Measurements from ENCODE around the gene COL5A2.

Gene COL5A2

GRCh38 chr2:189178054-189178453 is 1.5 kb downstream of the COL5A2 start:
- DNase-seq = no peak

DNA sequence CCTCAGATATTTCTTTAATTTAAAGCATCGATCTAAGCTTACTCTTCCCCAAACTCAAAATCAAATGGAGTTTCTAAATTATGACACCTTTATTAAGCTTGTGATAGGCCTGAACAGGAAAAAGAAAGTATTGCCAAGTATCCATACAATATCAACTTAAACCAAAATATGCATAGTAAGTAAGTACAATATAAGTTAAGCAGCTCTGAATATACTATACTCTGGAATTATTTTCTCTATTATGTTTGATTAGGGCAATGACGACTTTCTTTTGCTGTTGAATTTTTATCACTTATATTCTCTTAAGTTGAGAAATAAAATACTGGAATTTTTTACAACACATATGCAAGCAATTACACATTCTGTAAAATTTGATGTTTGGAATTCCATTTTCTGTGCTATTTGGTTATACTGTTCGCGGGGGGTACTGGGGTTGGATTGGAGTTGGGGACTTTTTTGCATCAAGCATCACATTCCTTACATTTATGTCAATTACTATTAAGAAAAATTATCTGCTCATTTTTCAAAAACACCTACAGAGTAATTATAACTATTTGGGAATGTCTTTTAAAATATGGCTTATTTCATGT is 2.2 kb downstream of the COL5A2 start:
- no peak for DNase-seq

- DNase-seq = no peak
These were observed 3.0 kb downstream of the COL5A2 start for GRCh38 chr2:189176516-189176915.

DNA sequence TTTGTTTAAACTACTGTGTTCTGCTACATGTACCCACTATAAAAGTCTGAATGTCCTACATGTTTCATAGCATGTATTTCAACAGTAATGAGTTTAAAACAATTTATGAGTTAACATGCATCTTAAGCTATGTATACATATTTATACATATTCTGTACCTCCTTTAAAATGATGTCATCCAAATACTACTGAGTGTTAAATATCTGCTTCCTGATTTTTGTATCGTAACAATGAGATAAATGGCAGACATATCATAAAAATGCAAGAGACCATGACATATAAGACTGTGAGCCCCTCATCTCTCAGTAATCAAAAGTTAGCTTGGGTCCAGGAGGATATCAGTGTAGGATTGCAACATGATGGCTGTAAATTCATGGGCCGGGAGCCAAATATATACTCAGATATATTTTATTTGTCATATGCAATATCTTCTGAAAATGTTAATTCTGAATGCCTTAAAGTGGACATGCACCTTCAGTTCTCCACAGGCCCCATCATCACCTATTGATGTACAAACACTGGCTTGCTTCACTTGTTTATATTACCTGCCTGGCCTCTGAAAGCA is 3.6 kb downstream of the COL5A2 start:
- DNase-seq = no peak

DNA sequence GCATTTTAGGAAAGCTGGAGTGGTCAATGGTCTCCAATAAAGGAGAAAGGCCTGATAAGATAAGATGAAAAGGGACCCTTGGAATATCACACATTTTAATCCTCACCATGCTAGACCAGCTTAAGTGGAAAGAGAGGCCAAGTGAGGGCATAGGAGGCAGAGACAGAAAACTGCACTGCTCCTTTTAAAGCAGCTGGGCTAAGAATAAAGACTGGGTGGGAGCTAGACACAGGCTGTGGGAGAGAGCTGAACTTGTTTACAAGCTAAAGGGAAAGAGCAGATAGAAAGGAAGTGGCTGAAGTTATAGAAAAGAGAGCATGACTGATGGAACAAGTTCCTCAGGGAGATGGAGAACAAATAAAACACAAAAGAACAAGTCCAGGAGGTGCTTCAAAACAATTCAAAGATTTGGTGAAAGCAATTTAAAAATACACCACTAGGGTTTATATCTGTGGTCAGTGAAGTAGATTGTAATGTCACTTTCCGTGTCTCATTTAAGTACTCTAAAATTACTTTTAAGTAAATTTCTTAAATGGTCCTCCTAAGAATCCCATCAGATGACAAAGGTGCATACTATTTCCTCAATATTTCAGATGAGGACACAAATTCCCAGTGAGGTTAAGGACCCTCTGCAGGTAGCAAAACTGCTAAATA is 7.5 kb downstream of the COL5A2 start:
- no peak for DNase-seq

- DNase-seq = no peak
These were observed 10.6 kb downstream of the COL5A2 start for GRCh38 chr2:189168856-189169499.

- no peak for DNase-seq
These were observed 13.7 kb downstream of the COL5A2 start for GRCh38 chr2:189165656-189166380.

GRCh38 chr2:189164746-189165145 is 14.8 kb downstream of the COL5A2 start:
- DNase-seq = no peak

- DNase-seq = no peak
These were observed 15.7 kb downstream of the COL5A2 start for GRCh38 chr2:189163889-189164288.

DNA sequence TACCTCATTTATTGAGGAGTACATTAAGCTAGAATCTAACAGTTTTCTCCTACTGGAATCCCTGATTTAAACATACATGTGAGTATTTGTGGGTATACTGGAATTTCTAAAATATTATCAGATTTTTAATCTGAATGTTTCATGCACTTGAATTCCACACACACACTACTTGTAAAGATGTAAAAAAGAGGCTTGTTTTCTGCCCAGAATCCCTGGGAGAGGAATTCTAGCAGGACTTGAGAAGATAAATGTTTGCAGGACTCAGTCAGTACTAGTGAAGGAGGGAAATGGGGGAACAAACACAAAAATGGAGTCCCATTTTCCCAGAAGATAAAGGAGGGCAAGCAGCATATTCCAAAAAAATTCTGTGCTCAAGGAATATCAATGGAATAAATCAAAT is 17.0 kb downstream of the COL5A2 start:
- DNase-seq = no peak

- no peak for DNase-seq
These were observed 17.7 kb downstream of the COL5A2 start for GRCh38 chr2:189161894-189162293.

- DNase-seq = no peak
These were observed 19.8 kb downstream of the COL5A2 start for GRCh38 chr2:189159717-189160116.

- no peak for DNase-seq
These were observed 20.3 kb downstream of the COL5A2 start for GRCh38 chr2:189159273-189159672.

GRCh38 chr2:189157939-189158338 is 21.6 kb downstream of the COL5A2 start:
- no peak for DNase-seq

DNA sequence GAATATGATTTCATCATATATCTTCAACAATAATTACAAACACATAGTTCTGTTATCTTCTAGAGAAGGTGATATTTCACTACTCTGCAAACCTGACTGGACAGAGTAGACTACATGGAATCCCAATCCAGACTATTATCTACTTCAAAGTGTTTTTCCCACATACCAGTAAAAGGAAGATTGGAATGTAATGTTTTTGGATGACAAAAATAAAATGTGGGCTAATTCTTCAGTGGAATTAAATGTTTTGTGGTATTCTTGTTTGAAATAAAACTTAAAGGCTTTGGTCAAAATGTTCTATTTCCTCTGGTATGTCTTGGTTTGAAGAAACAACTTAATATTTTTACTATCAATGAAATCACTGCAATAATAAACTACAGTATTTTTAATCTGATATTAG is 22.1 kb downstream of the COL5A2 start:
- DNase-seq = no peak

DNA sequence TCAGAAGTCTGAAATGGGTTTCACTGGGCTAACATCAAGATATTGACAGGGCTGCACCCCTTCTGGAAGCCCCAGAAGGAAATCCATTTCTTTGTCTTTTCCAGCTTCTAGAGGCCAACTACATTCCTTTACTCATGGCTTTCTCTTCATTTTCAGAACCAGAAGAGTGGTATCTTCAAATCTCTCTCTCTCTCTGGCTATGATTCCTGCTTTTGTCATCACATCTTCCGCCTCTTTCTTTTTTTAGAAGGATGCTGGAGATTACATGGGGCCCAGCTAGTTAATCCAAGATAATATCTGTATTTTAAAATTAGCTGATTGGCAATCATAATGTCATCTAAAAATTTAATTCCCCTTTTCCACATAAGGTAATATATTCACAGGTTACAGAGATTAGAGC is 23.8 kb downstream of the COL5A2 start:
- DNase-seq = no peak

GRCh38 chr2:189153619-189154018 is 25.9 kb downstream of the COL5A2 start:
- no peak for DNase-seq

DNA sequence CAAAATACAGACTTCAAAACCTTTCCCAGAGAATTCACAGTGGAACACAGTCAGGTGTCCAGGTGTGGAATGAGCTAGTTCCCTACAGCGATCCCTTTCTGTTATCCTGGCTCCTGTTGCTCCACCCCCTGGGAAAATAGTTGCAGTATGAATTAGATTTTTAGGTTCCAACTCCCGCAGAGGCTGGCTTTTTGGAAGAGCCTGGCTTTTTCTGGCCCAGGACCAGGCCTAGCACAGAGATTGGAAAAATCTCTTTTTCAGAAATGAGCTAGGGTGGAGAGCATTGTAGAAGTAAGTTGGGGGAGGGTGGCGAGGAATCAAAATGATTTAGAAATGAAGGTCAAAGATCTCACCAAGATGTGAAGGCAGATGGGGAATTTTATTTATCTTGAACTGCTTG is 27.1 kb downstream of the COL5A2 start:
- DNase-seq = no peak

GRCh38 chr2:189151906-189152305 is 27.7 kb downstream of the COL5A2 start:
- no peak for DNase-seq

DNA sequence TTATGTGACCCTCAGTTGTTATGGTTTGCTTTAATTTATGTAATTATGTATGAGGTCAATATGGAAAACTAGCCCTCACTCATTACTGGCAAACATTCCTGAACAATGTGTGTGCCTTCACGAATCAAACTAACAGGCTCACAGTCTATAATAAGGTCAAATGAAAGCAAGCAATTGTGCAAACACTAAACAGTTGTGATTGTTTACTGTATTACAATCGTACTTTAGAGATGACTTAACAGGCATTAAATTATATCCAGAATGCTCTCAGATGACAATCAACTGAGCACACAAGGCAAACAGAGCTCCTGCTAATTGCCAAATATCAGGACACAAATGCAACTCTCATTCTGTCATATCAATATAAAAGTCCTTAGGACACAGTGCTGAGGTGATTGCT is 29.5 kb downstream of the COL5A2 start:
- no peak for DNase-seq

DNA sequence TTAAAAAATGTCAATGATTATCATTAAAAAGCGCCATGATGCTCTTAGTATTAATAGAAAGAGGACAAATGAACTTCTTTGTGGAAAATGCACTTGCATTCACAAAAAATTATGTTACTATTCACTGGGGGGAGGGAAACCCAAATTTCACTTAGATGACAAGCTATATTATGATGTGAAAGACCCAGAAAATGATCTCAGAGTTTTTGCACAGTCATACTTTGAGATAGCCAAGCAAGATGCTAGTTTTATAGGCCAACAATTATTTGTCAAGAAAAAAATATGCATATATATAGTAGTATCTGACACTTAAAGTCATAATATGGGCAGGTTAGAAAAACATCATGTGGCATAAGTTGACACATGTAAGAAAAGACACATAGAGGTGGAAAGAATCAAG is 31.6 kb downstream of the COL5A2 start:
- DNase-seq = no peak

GRCh38 chr2:189147361-189147760 is 32.2 kb downstream of the COL5A2 start:
- no peak for DNase-seq

- DNase-seq = no peak
These were observed 33.0 kb downstream of the COL5A2 start for GRCh38 chr2:189146553-189146952.
